GM23338 (cell line): ENCODE results near the gene SRXN1. TPM values are rescaled to one million over a fixed set of nuclear protein-coding genes. Genes with fewer than 3 reads are reported as not detected.

ENCODE experiments used
- ATAC-seq: fragments of 200-7000 bp; cut with Tn5 transposase; 3 replicates; pipeline ENCODE4 v1.9.1; 2020
- DNase-seq: peaks from one replicate; pipeline ENCODE4 v3.0.0-alpha.2; 2015; ENCODE audit warnings: low spot score
- H2AFZ ChIP-seq: fragments of 200-600 bp; sonication (generic); 2 replicates; pipeline ENCODE4 v1.8.0; 2016; ENCODE audit warnings: antibody characterized with exemption, mild to moderate bottlenecking, moderate library complexity
- H3F3A ChIP-seq: fragments of 200-600 bp; sonication (generic); replicated peaks from 2 replicates; pipeline ENCODE4 v1.8.0; 2017; ENCODE audit warnings: antibody characterized with exemption, mixed run types, low read depth
- H3K27ac ChIP-seq: fragments of 200-600 bp; sonication (generic); 2 replicates; pipeline ENCODE4 v1.6.1; 2016; ENCODE audit warnings: low read depth
- H3K27me3 ChIP-seq: fragments of 200-600 bp; sonication (generic); 2 replicates; pipeline ENCODE4 v1.8.0; 2016; ENCODE audit warnings: mild to moderate bottlenecking, mixed run types, moderate library complexity; ENCODE audit not compliant: insufficient read depth
- H3K36me3 ChIP-seq: fragments of 200-600 bp; sonication (generic); 2 replicates; pipeline ENCODE4 v1.8.0; 2016; ENCODE audit warnings: mild to moderate bottlenecking; ENCODE audit not compliant: insufficient read depth
- H3K4me1 ChIP-seq: fragments of 200-600 bp; sonication (generic); 2 replicates; pipeline ENCODE4 v1.8.0; 2016; ENCODE audit warnings: mild to moderate bottlenecking, moderate library complexity; ENCODE audit not compliant: insufficient read depth
- H3K4me2 ChIP-seq: fragments of 200-600 bp; sonication (generic); 2 replicates; pipeline ENCODE4 v1.7.1; 2017; ENCODE audit warnings: mixed run types
- H3K4me3 ChIP-seq: fragments of 200-600 bp; sonication (generic); 2 replicates; pipeline ENCODE4 v1.6.1; 2016; ENCODE audit warnings: mixed run types
- H3K79me2 ChIP-seq: fragments of 200-600 bp; sonication (generic); replicated peaks from 2 replicates; pipeline ENCODE4 v1.8.0; 2017; ENCODE audit warnings: mild to moderate bottlenecking; ENCODE audit not compliant: insufficient read depth
- H3K9me2 ChIP-seq: fragments of 200-600 bp; sonication (generic); 2 replicates; pipeline ENCODE4 v1.8.0; 2017; ENCODE audit not compliant: insufficient read depth
- H4K20me1 ChIP-seq: fragments of 200-600 bp; sonication (generic); replicated peaks from 2 replicates; pipeline ENCODE4 v1.8.0; 2017; ENCODE audit warnings: mild to moderate bottlenecking; ENCODE audit not compliant: insufficient read depth
- H3K27ac Mint-ChIP-seq: 2 replicates; pipeline ENCODE4 v1.8.0; 2020; ENCODE audit warnings: inconsistent platforms, mild to moderate bottlenecking, moderate library complexity, mixed read lengths
- H3K27me3 Mint-ChIP-seq: 3 replicates; pipeline ENCODE4 v1.8.0; 2022; ENCODE audit warnings: low read depth, mild to moderate bottlenecking, moderate library complexity, mixed read lengths, inconsistent platforms; ENCODE audit not compliant: insufficient read depth, poor library complexity
- H3K36me3 Mint-ChIP-seq: 3 replicates; pipeline ENCODE4 v1.8.0; 2021; ENCODE audit warnings: low read depth, mild to moderate bottlenecking, inconsistent platforms, moderate library complexity, mixed read lengths
- H3K4me1 Mint-ChIP-seq: 3 replicates; pipeline ENCODE4 v1.8.0; 2020; ENCODE audit warnings: mild to moderate bottlenecking, inconsistent platforms, mixed read lengths
- H3K4me3 Mint-ChIP-seq: 3 replicates; pipeline ENCODE4 v1.8.0; 2021; ENCODE audit warnings: moderate library complexity, mild to moderate bottlenecking, inconsistent platforms, mixed read lengths
- H3K9me3 Mint-ChIP-seq: 3 replicates; pipeline ENCODE4 v1.8.0; 2020; ENCODE audit warnings: moderate library complexity, mild to moderate bottlenecking, inconsistent platforms, mixed read lengths
- CTCF ChIP-seq, 2 experiments: fragments of 200-600 bp in 1 of 2; sonication (generic) in 1 of 2; conservative IDR thresholded peaks; 2 replicates each; pipeline versions ENCODE4 v1.5.1 to v1.6.1; 2016 to 2017; ENCODE audit warnings: antibody characterized with exemption in 2 of 2, low read depth in 2 of 2, mild to moderate bottlenecking in 2 of 2, moderate library complexity in 1 of 2
- ETS1 ChIP-seq: IDR thresholded peaks from 2 replicates; pipeline ENCODE4 v1.6.1; 2016; ENCODE audit warnings: antibody characterized with exemption
- EZH2 ChIP-seq: fragments of 200-600 bp; sonication (generic); IDR thresholded peaks from one replicate; pipeline ENCODE4 v1.8.0; 2017; ENCODE audit warnings: antibody characterized with exemption, mild to moderate bottlenecking, low read depth; ENCODE audit not compliant: unreplicated experiment
- EZH2phosphoT487 ChIP-seq: fragments of 200-600 bp; sonication (generic); IDR thresholded peaks from one replicate; pipeline ENCODE4 v1.8.1; 2018; ENCODE audit warnings: antibody characterized with exemption; ENCODE audit not compliant: unreplicated experiment
- NANOG ChIP-seq: IDR thresholded peaks from 2 replicates; pipeline ENCODE4 v1.6.1; 2016; ENCODE audit warnings: antibody characterized with exemption, borderline replicate concordance
- POLR2AphosphoS5 ChIP-seq: IDR thresholded peaks from 2 replicates; pipeline ENCODE4 v1.6.1; 2016; ENCODE audit warnings: antibody characterized with exemption, low read depth
- REST ChIP-seq: IDR thresholded peaks from one replicate; pipeline ENCODE4 v1.6.1; 2018; ENCODE audit warnings: antibody characterized with exemption; ENCODE audit not compliant: unreplicated experiment
- STAT1 ChIP-seq: IDR thresholded peaks from one replicate; pipeline ENCODE4 v1.6.1; 2016; ENCODE audit warnings: antibody characterized with exemption; ENCODE audit not compliant: unreplicated experiment
- ZNF114 ChIP-seq: fragments of 250-450 bp; sonication (Bioruptor Pico); IDR thresholded peaks from 2 replicates; pipeline ENCODE4 v1.5.0; 2020; ENCODE audit warnings: mild to moderate bottlenecking, moderate library complexity
- ZNF331 ChIP-seq: fragments of 250-450 bp; sonication (Bioruptor Pico); IDR thresholded peaks from 2 replicates; pipeline ENCODE4 v1.5.0; 2020; ENCODE audit warnings: low read depth, mild to moderate bottlenecking, moderate library complexity
- ZNF462 ChIP-seq: fragments of 250-450 bp; sonication (Bioruptor Pico); IDR thresholded peaks from 2 replicates; pipeline ENCODE4 v1.5.0; 2020; ENCODE audit warnings: mild to moderate bottlenecking, moderate library complexity
- polyA plus RNA-seq: library from polyadenylated mRNA; unstranded; fragments of >200 nt; fragmentation: Nextera tagmentation; extraction: Ambion mirVana; gene quantifications from 2 replicates; pipeline ENCODE4 v1.2.1, GENCODE V29; 2016
- total RNA-seq: library from RNA; depleted of rRNA; stranded (reverse); fragments of >200 nt; shearing (Covaris generic); gene quantifications from 2 replicates; pipeline ENCODE4 v1.2.3, GENCODE V29; 2014

Gene SRXN1
- total and polyA plus RNA-seq, 2 experiments from 2014 or later = 8.4 to 26.6 TPM

- no peak for TF ChIP-seq REST
- TF ChIP-seq ETS1 = no peak
- TF ChIP-seq ZNF331 = no peak
- TF ChIP-seq STAT1 = no peak
- no peak for TF ChIP-seq EZH2
- no peak for TF ChIP-seq ZNF114 (CRISPR knock-in tag)
- no peak for TF ChIP-seq CTCF (conservative IDR thresholded peaks at IDR 0.05; ENCODE audit: low read depth in 2 of 2)
- no peak for TF ChIP-seq EZH2phosphoT487
- TF ChIP-seq NANOG = no peak
These were observed 37.5 kb downstream of the SRXN1 start (continued) for GRCh38 chr20:615514-615913.

- ATAC-seq (peak; percentile 15), DNase-seq (peak; percentile 48)
- Histone ChIP-seq H3K4me3 (peak overlapping the region; percentile 26; the same call in 1 of the 2 replicates), H3K36me3 (no peaks in the 10 kb centered on the region), H3K4me1 (peaks cover 15% of the 10 kb centered on the region), H4K20me1 (no peaks in the 10 kb centered on the region; the same call in none of the 2 replicates), H3K9me2 (no peaks in the 10 kb centered on the region), H2AFZ (peak overlapping the region; percentile 90), H3K4me2 (no peak overlapping the region), H3K27me3 (peaks cover 33% of the 10 kb centered on the region), H3F3A (peaks cover 9% of the 10 kb centered on the region), H3K27ac (no peak overlapping the region), H3K79me2 (no peaks in the 10 kb centered on the region)
- Mint-ChIP-seq H3K9me3 (no peaks in the 10 kb centered on the region), H3K36me3 (no peaks in the 10 kb centered on the region), H3K4me1 (peaks cover 36% of the 10 kb centered on the region), H3K27ac (no peak overlapping the region), H3K27me3 (peaks cover 21% of the 10 kb centered on the region), H3K4me3 (peak overlapping the region; percentile 40)
- TF ChIP-seq NANOG = no peak
- no peak for TF ChIP-seq ZNF462 (CRISPR knock-in tag)
- no peak for TF ChIP-seq POLR2AphosphoS5
- TF ChIP-seq CTCF (conservative IDR thresholded peaks at IDR 0.05; ENCODE audit: low read depth in 2 of 2) = no peak
These were observed 41.2 kb downstream of the SRXN1 start for GRCh38 chr20:611843-612185.
